ENCODE results near the gene REV1. TPM values are rescaled to one million over a fixed set of nuclear protein-coding genes. Genes with fewer than 3 reads are reported as not detected.

REV1 gene
- total RNA-seq, 1 donor from 2014 or later, result 40.2 TPM

DNA sequence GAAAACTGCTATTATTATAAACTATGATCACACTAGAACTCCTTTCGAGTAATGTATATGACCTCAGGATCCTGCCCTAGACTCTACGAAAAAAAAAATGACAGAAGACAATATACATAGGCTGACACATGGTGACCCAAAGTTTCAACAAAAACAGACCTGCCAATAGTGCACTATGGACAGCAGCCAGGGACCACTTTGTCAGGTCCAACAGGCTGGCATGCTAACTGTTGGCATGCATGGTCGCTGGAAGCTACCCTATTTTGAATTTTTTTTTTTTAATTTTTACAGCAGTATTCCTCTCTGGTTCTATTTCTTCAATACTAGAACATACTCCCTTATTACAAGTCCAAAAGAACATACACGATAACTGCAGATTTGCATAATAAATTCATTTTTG is 38.1 kb downstream of the REV1 start:
- H3K4me3 Mint-ChIP-seq (ENCODE audit: unreplicated experiment), result no peak overlapping the region
- no peaks in the 10 kb centered on the region for H3K27me3 Mint-ChIP-seq (ENCODE audit: unreplicated experiment)
- no peak overlapping the region for H3K27ac Mint-ChIP-seq (ENCODE audit: unreplicated experiment)
- H3K36me3 Mint-ChIP-seq (ENCODE audit: low read depth, unreplicated experiment), result peaks cover 18% of the 10 kb centered on the region
- H3K4me1 Mint-ChIP-seq (ENCODE audit: unreplicated experiment), result no peaks in the 10 kb centered on the region
- DNase-seq (ENCODE audit: low spot score), result no peak
- TF ChIP-seq, protein P1, sequence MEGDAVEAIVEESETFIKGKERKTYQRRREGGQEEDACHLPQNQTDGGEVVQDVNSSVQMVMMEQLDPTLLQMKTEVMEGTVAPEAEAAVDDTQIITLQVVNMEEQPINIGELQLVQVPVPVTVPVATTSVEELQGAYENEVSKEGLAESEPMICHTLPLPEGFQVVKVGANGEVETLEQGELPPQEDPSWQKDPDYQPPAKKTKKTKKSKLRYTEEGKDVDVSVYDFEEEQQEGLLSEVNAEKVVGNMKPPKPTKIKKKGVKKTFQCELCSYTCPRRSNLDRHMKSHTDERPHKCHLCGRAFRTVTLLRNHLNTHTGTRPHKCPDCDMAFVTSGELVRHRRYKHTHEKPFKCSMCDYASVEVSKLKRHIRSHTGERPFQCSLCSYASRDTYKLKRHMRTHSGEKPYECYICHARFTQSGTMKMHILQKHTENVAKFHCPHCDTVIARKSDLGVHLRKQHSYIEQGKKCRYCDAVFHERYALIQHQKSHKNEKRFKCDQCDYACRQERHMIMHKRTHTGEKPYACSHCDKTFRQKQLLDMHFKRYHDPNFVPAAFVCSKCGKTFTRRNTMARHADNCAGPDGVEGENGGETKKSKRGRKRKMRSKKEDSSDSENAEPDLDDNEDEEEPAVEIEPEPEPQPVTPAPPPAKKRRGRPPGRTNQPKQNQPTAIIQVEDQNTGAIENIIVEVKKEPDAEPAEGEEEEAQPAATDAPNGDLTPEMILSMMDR (IDR thresholded peaks at IDR 0.05; ENCODE audit: unreplicated experiment), result no peak
- no peaks in the 10 kb centered on the region for H3K9me3 Mint-ChIP-seq (ENCODE audit: unreplicated experiment)

DNA sequence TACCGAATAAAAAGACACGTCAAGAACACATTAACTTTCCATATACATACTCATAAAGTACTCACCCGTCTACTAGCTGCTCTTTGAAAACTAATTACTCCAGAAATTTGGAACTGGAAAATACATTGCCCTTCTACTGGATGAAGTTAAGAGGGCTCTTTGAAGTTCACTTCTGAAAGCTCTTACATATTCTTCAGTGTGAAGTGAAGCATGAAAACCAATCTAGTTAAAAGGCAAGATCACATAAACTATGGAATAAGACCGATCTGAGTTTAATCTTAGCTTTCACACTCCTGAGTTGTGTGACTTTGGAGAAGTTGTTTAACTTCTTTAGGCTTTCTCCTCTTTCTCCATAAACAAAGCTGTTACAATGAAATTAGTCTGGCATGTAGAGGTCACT is 38.5 kb downstream of the REV1 start:
- peaks cover 20% of the 10 kb centered on the region for H3K36me3 Mint-ChIP-seq (ENCODE audit: low read depth, unreplicated experiment)
- no peak for DNase-seq (ENCODE audit: low spot score)
- TF ChIP-seq, protein P1 (IDR thresholded peaks at IDR 0.05; ENCODE audit: unreplicated experiment), result no peak
- no peaks in the 10 kb centered on the region for H3K9me3 Mint-ChIP-seq (ENCODE audit: unreplicated experiment)
- no peak overlapping the region for H3K4me3 Mint-ChIP-seq (ENCODE audit: unreplicated experiment)
- no peaks in the 10 kb centered on the region for H3K27me3 Mint-ChIP-seq (ENCODE audit: unreplicated experiment)
- H3K27ac Mint-ChIP-seq (ENCODE audit: unreplicated experiment), result no peak overlapping the region
- no peaks in the 10 kb centered on the region for H3K4me1 Mint-ChIP-seq (ENCODE audit: unreplicated experiment)

DNA sequence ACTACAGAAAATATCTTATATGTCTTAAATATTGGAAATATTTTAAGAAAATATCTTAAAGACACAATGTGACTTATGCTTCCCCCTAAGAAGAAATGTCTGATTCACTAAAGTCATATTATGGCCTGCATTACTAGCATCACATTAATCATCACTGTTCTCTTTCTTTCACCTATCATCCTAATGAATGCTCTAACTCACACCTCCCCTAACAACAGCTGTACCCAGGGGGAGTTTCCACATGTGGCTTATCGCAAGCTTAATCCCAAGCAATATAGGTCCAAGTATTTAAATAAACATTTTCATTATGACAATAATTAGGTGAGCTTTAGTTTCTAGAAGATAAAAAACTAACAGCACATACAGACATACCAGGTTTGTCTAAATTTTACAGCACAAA is 39.6 kb downstream of the REV1 start:
- no peak for DNase-seq (ENCODE audit: low spot score)
- Mint-ChIP-seq H3K27me3 (ENCODE audit: unreplicated experiment) (no peaks in the 10 kb centered on the region), H3K36me3 (ENCODE audit: low read depth, unreplicated experiment) (peaks cover 13% of the 10 kb centered on the region), H3K4me1 (ENCODE audit: unreplicated experiment) (no peaks in the 10 kb centered on the region), H3K4me3 (ENCODE audit: unreplicated experiment) (no peak overlapping the region), H3K9me3 (ENCODE audit: unreplicated experiment) (no peaks in the 10 kb centered on the region), H3K27ac (ENCODE audit: unreplicated experiment) (no peak overlapping the region)
- TF ChIP-seq, protein P1 (IDR thresholded peaks at IDR 0.05; ENCODE audit: unreplicated experiment), result no peak

DNA sequence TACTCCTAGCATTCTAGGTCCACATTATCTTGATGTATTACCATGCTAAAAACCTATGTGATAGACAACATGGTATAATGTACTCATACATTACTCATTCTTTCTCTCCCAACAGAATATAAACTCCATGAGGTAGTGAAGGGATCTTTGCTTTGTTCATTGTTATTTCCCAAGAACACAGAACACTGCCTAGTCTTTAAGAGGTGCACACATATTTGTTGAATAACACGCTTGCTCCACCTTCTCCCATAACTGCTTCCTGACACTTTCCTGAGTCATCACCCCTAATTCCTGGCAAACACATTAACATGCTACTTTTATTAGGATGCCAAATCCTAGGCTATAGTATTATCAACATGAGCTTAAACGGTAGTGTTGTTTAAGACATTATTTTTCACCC is 41.3 kb downstream of the REV1 start:
- no peaks in the 10 kb centered on the region for H3K4me1 Mint-ChIP-seq (ENCODE audit: unreplicated experiment)
- DNase-seq (ENCODE audit: low spot score), result no peak
- no peaks in the 10 kb centered on the region for H3K27me3 Mint-ChIP-seq (ENCODE audit: unreplicated experiment)
- TF ChIP-seq, protein P1 (IDR thresholded peaks at IDR 0.05; ENCODE audit: unreplicated experiment), result no peak
- H3K27ac Mint-ChIP-seq (ENCODE audit: unreplicated experiment), result no peak overlapping the region
- no peaks in the 10 kb centered on the region for H3K9me3 Mint-ChIP-seq (ENCODE audit: unreplicated experiment)
- no peak overlapping the region for H3K4me3 Mint-ChIP-seq (ENCODE audit: unreplicated experiment)
- H3K36me3 Mint-ChIP-seq (ENCODE audit: low read depth, unreplicated experiment), result peaks cover 13% of the 10 kb centered on the region

DNA sequence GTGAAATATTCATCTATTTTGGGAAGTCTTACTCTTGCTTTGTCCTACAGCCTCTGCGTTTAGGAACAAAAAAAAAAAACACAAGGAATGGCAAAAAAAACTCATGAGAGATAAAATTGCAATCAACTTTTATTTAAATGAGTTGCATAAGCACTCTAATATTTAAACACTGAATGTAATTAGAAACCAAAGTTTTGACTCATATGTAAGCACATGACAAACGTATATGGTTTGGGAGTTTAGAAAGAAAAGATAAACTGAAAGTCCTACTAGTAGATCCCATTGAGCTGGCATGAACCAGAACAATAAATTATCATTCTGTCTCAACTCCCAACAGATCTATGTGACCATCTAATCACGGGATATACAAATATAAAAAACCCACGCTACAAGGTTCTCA is 44.8 kb downstream of the REV1 start:
- Mint-ChIP-seq H3K4me3 (ENCODE audit: unreplicated experiment) (no peak overlapping the region), H3K27ac (ENCODE audit: unreplicated experiment) (no peak overlapping the region), H3K36me3 (ENCODE audit: low read depth, unreplicated experiment) (peaks cover 13% of the 10 kb centered on the region), H3K9me3 (ENCODE audit: unreplicated experiment) (no peaks in the 10 kb centered on the region), H3K4me1 (ENCODE audit: unreplicated experiment) (no peaks in the 10 kb centered on the region), H3K27me3 (ENCODE audit: unreplicated experiment) (no peaks in the 10 kb centered on the region)
- no peak for DNase-seq (ENCODE audit: low spot score)
- TF ChIP-seq, protein P1 (IDR thresholded peaks at IDR 0.05; ENCODE audit: unreplicated experiment), result no peak
